K562 (cell line): ENCODE measurements around the gene SLC2A4. TPM values are rescaled to one million over a fixed set of nuclear protein-coding genes. Genes with fewer than 3 reads are reported as not detected.

Experiments
- ARNT ChIP-seq, 2 experiments: fragments of 450-650 bp; IDR thresholded peaks; 2 replicates each; pipeline ENCODE4 v1.6.1; 2016; ENCODE audit warnings: mild to moderate bottlenecking in 1 of 2
- ASH1L ChIP-seq: fragments of 450-650 bp; IDR thresholded peaks from 2 replicates; pipeline ENCODE4 v1.6.1; 2018; ENCODE audit warnings: borderline replicate concordance, mild to moderate bottlenecking, low read depth; ENCODE audit not compliant: partially characterized antibody
- CBX1 ChIP-seq: sonication (generic); IDR thresholded peaks from 2 replicates; pipeline ENCODE4 v1.6.1; 2016; ENCODE audit warnings: antibody characterized with exemption, low read depth, mild to moderate bottlenecking
- CEBPG ChIP-seq, 3 experiments: fragments of 200-800 bp in 1 of 3; sonication (Bioruptor generic) in 1 of 3; sonication (generic) in 1 of 3; formaldehyde crosslinking in 1 of 3; IDR thresholded peaks in 2 of 3; conservative IDR thresholded peaks in 1 of 3; 2 replicates each; pipeline versions ENCODE4 v1.6.1 to v1.8.0; 2016 to 2022; ENCODE audit warnings: missing compliant biosample characterization in 2 of 3, missing genetic modification characterization in 2 of 3, mild to moderate bottlenecking in 1 of 3, missing genetic modification reagents in 1 of 3
- CREM ChIP-seq: IDR thresholded peaks from 2 replicates; pipeline ENCODE4 v1.6.1; 2014; ENCODE audit warnings: antibody characterized with exemption, low read depth
- CTCF ChIP-seq, 3 experiments: IDR thresholded peaks in 2 of 3; conservative IDR thresholded peaks in 1 of 3; 2 replicates each; pipeline ENCODE4 v1.5.1; 2011 to 2012; ENCODE audit warnings: low read length in 3 of 3, mild to moderate bottlenecking in 3 of 3, control low read depth in 2 of 3, improper control_type of control experiment in 1 of 3, inconsistent platforms in 1 of 3, low read depth in 1 of 3, mixed read lengths in 1 of 3, moderate library complexity in 1 of 3; ENCODE audit not compliant: insufficient read depth in 2 of 3
- GABPA ChIP-seq: fragments of 200-800 bp; sonication (Bioruptor generic); conservative IDR thresholded peaks from 2 replicates; pipeline ENCODE4 v1.6.1; 2016; ENCODE audit warnings: low read depth, missing genetic modification characterization, missing compliant biosample characterization
- KDM1A ChIP-seq, 2 experiments: fragments of 450-650 bp; IDR thresholded peaks; 2 replicates each; pipeline ENCODE4 v1.6.1; 2016; ENCODE audit warnings: mild to moderate bottlenecking in 2 of 2
- KDM4B ChIP-seq, 2 experiments: fragments of 450-650 bp in 1 of 2; sonication (generic) in 1 of 2; IDR thresholded peaks; 2 replicates each; pipeline ENCODE4 v1.6.1; 2016 to 2017; ENCODE audit warnings: borderline replicate concordance in 2 of 2, antibody characterized with exemption in 1 of 2, low read depth in 1 of 2, mild to moderate bottlenecking in 1 of 2
- PHF20 ChIP-seq: fragments of 450-650 bp; IDR thresholded peaks from 2 replicates; pipeline ENCODE4 v1.6.1; 2018; ENCODE audit not compliant: partially characterized antibody
- POLR2G ChIP-seq: fragments of 200-400 bp; formaldehyde crosslinking; IDR thresholded peaks from 2 replicates; pipeline ENCODE4 v1.6.1; 2017; ENCODE audit warnings: low read depth, mild to moderate bottlenecking, antibody characterized with exemption, low read length, moderate library complexity
- SMAD2 ChIP-seq: fragments of 150-350 bp; IDR thresholded peaks from 2 replicates; pipeline ENCODE4 v1.6.1; 2014; ENCODE audit warnings: low read depth, mild to moderate bottlenecking, low read length
- SMARCA4 ChIP-seq: fragments of 450-650 bp; IDR thresholded peaks from 2 replicates; pipeline ENCODE4 v1.6.1; 2016
- THAP12 ChIP-seq: fragments of 250-450 bp; sonication (Bioruptor Pico); IDR thresholded peaks from 2 replicates; pipeline ENCODE4 v1.9.0; 2021; ENCODE audit warnings: mild to moderate bottlenecking, inconsistent platforms
- ZNF140 ChIP-seq: fragments of 250-450 bp; sonication (Bioruptor Pico); IDR thresholded peaks from 2 replicates; pipeline ENCODE4 v1.8.0; 2021; ENCODE audit warnings: moderate library complexity, mild to moderate bottlenecking, inconsistent platforms
- ZNF184 ChIP-seq: sonication (generic); formaldehyde crosslinking; IDR thresholded peaks from 2 replicates; pipeline ENCODE4 v1.5.0; 2020; ENCODE audit warnings: missing genetic modification reagents
- ZNF551 ChIP-seq: fragments of 250-450 bp; sonication (Bioruptor Pico); IDR thresholded peaks from 2 replicates; pipeline ENCODE4 v1.5.0; 2021; ENCODE audit warnings: mild to moderate bottlenecking, moderate library complexity
- polyA plus RNA-seq, 8 experiments: library from polyadenylated mRNA; depleted of rRNA in 4 of 8; stranded (reverse) in 5 of 8; unstranded in 3 of 8; fragments of >200 nt; fragmentation: Nextera tagmentation in 2 of 8; fragmentation: Illumina TruSeq in 1 of 8; extraction: Ambion mirVana in 2 of 8; extraction: Trizol in 1 of 8; gene quantifications; 2 replicates each; pipeline versions ENCODE4 v1.2.1 to v1.2.3, GENCODE V29; 2011 to 2014; ENCODE audit warnings: inconsistent platforms in 1 of 8, missing spikeins in 1 of 8
- total RNA-seq, 7 experiments: library from RNA; depleted of rRNA in 6 of 7; stranded (reverse); fragments of >200 nt in 6 of 7; fragmentation: Illumina TruSeq in 2 of 7; extraction: Trizol in 2 of 7; gene quantifications; 2 replicates each; pipeline versions ENCODE4 v1.2.1 to v1.2.3, GENCODE V29; 2011 to 2021; ENCODE audit warnings: low replicate concordance in 1 of 7
- TF ChIP-seq, protein P1 (sequence below): sonication (generic); formaldehyde crosslinking; IDR thresholded peaks from 2 replicates; pipeline ENCODE4 v1.8.0; 2022; ENCODE audit warnings: mild to moderate bottlenecking, missing genetic modification reagents

Gene SLC2A4
- total and polyA plus RNA-seq, 9 of the 15 experiments (the other 6 are each of a cell fraction or from before 2014, with no cell fraction given): 0.74 to 3.5 (median 1.6) TPM

GRCh38 chr17:7252176-7253043 is 29.1 kb upstream of the SLC2A4 start, which contains the start of gene ELP5 (continued):
- TF ChIP-seq SMARCA4 (peak; percentile 35; the same call in 1 of the 2 replicates), KDM1A (IDR thresholded peaks at IDR 0.05) (peak in 1 of 2 experiments; percentile 18; a peak in 1 of 4 replicates), CTCF (IDR thresholded peaks at IDR 0.05 in 2 of 3, conservative IDR thresholded peaks at IDR 0.05 in 1 of 3; ENCODE audit: insufficient read depth in 2 of 3, low read depth in 1 of 3, low read length in 3 of 3) (peak in 2 of 3 experiments; percentile 27 to 39; a peak in 4 of 6 replicates), POLR2G (peak; percentile 94), ASH1L (no peak), ZNF140 (CRISPR knock-in tag) (no peak), PHF20 (peak; percentile 91), CREM (peak; percentile 97), SMAD2 (no peak), ZNF184 (CRISPR knock-in tag) (no peak), CEBPG (CRISPR knock-in tag; IDR thresholded peaks at IDR 0.05) (no peak), CEBPG (tag; conservative IDR thresholded peaks at IDR 0.05 in 1 of 2, IDR thresholded peaks at IDR 0.05 in 1 of 2) (no peak; a peak in 1 of 4 replicates), GABPA (tag) (peak; percentile 84), ZNF551 (no peak), THAP12 (no peak), ARNT (IDR thresholded peaks at IDR 0.05) (no peak), CBX1 (no peak), KDM4B (IDR thresholded peaks at IDR 0.05; ENCODE audit: borderline replicate concordance in 2 of 2, low read depth in 1 of 2) (peak in 1 of 2 experiments; percentile 69; a peak in 1 of 4 replicates)
- TF ChIP-seq, protein P1, sequence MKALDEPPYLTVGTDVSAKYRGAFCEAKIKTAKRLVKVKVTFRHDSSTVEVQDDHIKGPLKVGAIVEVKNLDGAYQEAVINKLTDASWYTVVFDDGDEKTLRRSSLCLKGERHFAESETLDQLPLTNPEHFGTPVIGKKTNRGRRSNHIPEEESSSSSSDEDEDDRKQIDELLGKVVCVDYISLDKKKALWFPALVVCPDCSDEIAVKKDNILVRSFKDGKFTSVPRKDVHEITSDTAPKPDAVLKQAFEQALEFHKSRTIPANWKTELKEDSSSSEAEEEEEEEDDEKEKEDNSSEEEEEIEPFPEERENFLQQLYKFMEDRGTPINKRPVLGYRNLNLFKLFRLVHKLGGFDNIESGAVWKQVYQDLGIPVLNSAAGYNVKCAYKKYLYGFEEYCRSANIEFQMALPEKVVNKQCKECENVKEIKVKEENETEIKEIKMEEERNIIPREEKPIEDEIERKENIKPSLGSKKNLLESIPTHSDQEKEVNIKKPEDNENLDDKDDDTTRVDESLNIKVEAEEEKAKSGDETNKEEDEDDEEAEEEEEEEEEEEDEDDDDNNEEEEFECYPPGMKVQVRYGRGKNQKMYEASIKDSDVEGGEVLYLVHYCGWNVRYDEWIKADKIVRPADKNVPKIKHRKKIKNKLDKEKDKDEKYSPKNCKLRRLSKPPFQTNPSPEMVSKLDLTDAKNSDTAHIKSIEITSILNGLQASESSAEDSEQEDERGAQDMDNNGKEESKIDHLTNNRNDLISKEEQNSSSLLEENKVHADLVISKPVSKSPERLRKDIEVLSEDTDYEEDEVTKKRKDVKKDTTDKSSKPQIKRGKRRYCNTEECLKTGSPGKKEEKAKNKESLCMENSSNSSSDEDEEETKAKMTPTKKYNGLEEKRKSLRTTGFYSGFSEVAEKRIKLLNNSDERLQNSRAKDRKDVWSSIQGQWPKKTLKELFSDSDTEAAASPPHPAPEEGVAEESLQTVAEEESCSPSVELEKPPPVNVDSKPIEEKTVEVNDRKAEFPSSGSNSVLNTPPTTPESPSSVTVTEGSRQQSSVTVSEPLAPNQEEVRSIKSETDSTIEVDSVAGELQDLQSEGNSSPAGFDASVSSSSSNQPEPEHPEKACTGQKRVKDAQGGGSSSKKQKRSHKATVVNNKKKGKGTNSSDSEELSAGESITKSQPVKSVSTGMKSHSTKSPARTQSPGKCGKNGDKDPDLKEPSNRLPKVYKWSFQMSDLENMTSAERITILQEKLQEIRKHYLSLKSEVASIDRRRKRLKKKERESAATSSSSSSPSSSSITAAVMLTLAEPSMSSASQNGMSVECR (CRISPR knock-in tag): peak; percentile 84
